Activated naive CD4-positive, alpha-beta T cell treated with Interleukin-2 at 50 U/mL for 16 hours (primary cell): Measurements from ENCODE around the gene SPDYC.

Experiments used
- DNase-seq: peaks from one replicate; pipeline ENCODE4 v3.0.0-alpha.2; 2020

The SPDYC gene

DNA sequence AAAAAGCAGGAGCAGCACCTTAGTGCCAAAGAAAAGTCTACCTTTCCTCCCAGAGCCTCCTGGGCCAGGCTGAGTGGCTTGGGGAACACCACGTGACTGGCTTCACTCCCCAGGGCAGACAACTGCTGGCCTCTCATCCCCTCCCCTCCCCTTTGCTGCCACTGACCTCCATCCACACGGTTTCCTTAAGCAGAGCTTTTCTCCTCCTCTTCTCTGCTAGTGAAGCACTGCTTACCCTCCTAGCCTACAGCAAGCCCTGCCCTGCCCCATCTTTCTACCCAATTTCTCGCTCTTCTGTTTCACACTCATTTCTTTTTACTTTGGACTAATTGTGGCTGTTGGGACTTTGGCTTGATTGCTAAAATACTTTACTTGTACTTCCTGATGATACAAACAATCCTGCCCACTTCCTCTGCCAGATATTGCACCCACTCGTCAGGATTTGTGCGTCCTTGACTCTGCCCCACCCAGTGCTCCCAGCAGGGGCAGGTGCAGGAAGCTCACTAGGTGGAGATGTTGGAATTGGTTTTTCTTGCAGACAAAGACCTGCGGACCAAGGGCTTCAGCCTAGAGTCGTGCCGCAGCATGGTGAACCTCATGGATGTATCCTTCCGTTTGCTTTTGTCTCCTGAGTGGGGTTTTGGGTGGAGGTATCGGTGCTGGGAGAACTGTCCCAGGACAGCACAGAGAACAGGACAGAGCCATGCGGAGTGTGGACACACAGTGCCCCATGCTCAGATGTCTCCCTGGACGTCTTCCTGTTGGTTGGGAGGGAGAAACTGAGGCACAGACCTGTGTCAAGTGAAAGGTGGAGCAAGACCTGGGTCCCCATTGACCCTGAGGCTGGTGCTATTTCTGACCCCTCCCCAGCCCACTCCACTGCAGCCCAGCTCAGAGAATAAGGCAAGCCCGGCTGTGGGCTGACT is 39.0 kb downstream of the SPDYC start:
- no peak for DNase-seq

GRCh38 chr11:65209711-65210360 is 39.8 kb downstream of the SPDYC start:
- no peak for DNase-seq

DNA sequence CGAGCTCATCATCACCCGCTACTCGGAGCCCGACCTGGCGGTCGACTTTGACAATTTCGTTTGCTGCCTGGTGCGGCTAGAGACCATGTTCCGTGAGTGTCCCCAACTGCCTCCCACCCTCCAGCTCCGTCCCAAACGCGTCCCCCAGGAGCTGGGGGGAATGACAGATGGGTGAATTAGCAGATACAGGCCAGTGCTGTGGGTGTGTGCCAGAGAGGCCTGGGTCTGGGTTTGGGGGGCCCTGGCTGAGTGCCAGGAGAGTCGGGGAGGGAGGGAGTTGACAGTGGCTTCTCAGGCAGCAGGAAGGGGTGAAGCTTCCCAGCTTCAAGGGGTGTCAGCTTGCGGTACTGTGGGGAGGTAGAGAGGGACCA is 40.3 kb downstream of the SPDYC start:
- no peak for DNase-seq

GRCh38 chr11:65210748-65211147 is 40.7 kb downstream of the SPDYC start:
- no peak for DNase-seq

DNA sequence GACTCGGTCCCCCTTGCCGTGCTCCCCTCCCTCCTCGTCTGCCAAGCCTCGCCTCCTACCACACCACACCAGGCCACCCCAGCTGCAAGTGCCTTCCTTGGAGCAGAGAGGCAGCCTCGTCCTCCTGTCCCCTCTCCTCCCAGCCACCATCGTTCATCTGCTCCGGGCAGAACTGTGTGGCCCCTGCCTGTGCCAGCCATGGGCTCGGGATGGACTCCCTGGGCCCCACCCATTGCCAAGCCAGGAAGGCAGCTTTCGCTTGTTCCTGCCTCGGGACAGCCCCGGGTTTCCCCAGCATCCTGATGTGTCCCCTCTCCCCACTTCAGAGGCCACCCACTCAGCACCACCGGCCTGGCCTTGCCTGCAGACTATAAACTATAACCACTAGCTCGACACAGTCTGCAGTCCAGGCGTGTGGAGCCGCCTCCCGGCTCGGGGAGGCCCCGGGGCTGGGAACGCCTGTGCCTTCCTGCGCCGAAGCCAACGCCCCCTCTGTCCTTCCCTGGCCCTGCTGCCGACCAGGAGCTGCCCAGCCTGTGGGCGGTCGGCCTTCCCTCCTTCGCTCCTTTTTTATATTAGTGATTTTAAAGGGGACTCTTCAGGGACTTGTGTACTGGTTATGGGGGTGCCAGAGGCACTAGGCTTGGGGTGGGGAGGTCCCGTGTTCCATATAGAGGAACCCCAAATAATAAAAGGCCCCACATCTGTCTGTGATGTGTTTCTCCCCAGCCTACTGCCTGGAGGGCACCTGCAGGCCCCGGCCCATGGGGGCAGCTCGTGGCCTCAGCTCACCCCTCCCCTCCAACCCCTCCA is 41.5 kb downstream of the SPDYC start:
- DNase-seq = no peak

DNA sequence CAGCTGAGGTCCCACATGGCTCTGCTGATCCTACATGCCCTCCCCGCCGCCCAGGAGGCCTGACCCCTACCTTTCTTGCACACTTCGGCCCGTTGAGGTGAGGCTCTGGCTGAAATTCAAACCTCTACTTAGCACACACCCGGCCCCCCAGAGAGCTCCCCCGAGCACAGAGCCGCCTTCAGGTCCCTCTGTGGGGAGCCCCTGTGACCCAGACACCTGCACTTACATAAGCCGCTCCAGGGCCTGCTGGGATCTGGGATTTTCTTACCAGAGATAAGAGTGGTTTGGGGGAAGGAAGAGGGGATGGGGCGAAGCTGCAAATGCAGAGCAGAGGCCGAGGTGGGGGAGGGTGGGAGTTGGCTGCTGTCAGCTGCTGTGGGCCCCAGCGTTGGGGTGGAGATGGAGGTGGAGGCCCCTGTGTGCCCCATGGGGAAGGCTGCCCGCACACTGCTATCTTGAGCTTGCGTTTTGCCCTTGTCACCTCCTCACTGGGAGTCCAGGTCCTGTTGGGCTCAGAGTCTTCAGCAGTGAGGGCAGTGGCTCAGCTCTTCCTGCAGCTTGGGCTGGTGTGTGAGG is 42.3 kb downstream of the SPDYC start:
- DNase-seq = no peak

DNA sequence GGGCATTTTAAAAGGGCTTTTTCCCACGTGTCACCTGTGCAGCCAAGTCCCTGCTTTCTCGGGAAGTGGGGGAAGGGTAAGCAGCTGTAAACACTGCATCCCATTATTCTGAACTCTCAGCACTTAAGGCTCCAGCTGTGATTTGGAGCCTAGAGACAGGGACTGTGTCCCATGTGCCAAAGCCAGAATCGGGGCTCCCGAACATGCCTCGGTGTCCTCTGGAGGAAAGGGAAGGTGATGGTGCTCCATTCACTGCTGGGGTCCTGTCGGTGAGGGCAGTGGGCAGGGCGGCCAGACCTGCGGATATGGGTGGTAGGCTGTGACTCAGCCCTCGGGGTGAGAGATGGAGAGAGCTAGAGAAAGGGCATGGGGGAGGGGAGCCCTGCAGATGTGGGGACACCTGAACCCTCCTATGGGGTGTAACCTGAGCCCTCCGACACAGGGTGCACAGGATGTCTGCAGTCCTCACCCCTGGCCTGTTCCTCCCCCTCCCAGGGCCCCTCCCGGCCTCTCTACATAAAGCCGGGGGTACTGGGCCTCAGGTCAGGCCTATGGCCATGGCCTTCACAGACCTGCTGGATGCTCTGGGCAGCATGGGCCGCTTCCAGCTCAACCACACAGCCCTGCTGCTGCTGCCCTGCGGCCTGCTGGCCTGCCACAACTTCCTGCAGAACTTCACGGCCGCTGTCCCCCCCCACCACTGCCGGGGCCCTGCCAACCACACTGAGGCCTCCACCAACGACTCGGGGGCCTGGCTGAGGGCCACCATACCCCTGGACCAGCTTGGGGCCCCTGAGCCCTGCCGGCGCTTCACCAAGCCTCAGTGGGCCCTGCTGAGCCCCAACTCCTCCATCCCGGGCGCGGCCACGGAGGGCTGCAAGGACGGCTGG is 43.5 kb downstream of the SPDYC start:
- DNase-seq = no peak

GRCh38 chr11:65214212-65214845 is 44.3 kb downstream of the SPDYC start:
- no peak for DNase-seq

DNA sequence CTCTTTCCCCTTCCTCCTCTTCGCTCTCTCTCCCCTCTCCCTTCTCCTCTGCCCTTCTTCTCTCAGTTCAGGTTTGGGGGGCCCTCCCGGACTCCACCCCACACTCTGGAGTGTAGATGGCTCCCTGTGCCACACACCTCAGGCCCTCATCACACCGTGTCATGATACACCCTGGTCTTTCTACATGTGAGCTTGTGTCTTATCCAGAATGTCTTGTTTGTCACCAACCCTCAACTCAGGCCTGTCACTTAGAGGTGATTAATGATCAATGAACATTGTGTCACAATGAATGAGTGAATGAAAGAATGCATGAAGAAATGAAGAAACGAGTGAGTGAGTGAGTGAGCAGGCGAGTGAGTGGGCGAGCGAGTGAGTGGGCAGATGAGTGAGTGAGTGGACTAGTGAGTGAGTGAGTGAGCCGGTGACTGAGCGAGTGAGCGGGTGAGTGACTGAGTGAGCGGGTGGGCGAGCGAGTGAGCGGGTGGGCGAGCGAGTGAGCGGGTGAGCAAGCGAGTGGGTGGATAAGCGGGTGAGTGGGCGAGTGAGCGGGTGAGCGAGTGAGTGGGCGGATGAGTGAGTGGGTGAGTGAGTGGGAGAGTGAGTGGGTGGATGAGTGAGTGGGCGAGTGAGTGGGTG is 45.5 kb downstream of the SPDYC start:
- peak; percentile 44 for DNase-seq

GRCh38 chr11:65216830-65217229 is 46.8 kb downstream of the SPDYC start:
- DNase-seq = no peak

DNA sequence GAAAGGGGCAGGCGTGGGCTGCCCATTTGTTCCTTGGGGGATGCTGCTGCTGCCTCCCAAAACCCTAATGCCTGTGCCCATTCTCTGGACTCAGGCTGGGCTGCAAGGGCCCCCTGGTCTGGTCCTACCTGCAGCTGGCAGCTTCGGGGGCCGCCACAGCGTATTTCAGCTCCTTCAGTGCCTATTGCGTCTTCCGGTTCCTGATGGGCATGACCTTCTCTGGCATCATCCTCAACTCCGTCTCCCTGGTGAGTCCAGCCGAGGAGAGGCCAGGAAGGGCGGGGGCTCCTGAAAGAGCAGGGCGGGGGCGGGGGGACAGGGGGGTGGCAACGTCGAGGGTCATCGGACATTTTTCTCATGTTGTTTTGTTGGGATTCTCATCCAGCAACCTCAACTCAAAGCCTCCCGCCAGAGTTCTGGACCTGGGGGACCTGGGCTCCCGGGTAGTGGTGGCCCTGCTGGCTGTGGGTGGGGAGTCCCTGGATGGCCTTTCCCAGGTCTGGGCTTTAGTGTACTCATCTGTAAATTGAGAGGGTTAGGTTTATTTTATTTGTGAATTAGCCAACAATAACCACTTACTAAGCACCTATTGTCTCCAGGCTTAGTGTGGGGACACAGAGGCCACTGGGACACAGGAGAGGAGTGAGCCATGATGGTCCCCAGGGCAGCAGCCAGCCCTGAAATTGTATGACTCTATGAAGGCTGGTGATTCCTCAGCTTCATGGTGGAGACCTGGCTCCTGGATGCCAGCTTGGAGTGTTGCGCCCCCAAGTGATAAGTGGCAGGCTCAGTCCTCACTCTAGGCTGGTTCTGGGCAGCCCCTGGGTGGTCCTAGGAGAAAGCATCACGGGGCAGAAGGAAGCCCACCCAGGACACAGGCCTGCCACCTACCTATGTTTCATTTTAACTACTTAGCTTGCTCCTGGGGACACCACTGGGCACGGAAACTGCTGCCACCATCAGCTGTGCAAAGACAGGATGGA is 47.7 kb downstream of the SPDYC start:
- DNase-seq = no peak

DNA sequence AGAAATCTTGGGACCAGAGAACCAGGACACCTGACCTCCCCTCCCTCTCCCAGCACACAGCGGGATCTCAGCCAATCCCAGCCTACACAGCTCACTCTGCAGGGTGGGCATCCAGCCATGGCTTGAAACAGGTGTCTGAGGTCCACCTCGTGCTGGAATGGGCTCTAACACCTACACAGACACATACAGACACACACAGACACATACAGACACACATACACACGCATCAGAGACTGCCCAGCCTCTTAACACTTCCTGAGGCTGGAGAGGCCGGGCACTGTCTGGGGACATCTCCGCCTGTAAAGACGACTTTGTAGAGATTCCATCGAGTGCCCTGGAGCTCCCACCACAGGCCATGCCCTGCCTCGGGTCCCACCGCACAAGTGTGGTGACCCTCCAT is 48.4 kb downstream of the SPDYC start:
- DNase-seq = no peak

- DNase-seq = no peak
Observed at GRCh38 chr11:65219930-65220213, 49.8 kb downstream of the SPDYC start.

DNA sequence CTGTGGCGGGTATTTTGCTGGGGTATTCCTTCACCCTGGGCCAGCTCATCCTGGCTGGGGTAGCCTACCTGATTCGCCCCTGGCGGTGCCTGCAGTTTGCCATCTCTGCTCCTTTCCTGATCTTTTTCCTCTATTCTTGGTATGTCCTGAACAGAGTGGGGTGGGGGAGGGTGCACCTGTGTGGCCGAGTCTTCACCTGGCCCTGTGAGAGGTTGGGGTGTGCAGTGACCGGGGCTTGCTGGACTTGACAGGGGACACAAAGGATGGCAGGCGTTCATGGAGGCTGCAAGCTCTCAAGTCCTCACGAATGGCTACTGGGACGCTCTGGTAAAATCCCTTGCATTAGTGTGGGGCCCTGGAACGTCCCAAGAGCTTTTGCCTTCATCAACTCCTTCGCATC is 51.0 kb downstream of the SPDYC start:
- no peak for DNase-seq
